ENCODE measurements around the gene LHX6. TPM values are rescaled to one million over a fixed set of nuclear protein-coding genes. Genes with fewer than 3 reads are reported as not detected.
A peak's percentile ranks its signal among the peaks of the same experiment; 100 is the strongest.

LHX6 gene
- total RNA-seq, 1 donor from 2014 or later: 10.8 TPM

GRCh38 chr9:122218071-122218934, 10.5 kb downstream of the LHX6 start:
- intact Hi-C loops (cut with DNase I): no loop called here
- peak; percentile 54 for DNase-seq (ENCODE audit: low spot score)

- intact Hi-C loops (cut with DNase I): no loop called here
- DNase-seq (ENCODE audit: low spot score): no peak
Measured at GRCh38 chr9:122217640-122218039, 11.1 kb downstream of the LHX6 start.

GRCh38 chr9:122216798-122217418, 11.8 kb downstream of the LHX6 start:
- DNase-seq (ENCODE audit: low spot score): peak; percentile 69
- intact Hi-C loops (cut with DNase I): no loop called here

GRCh38 chr9:122216138-122216797, 12.5 kb downstream of the LHX6 start:
- intact Hi-C loops (cut with DNase I): no loop called here
- peak; percentile 51 for DNase-seq (ENCODE audit: low spot score)

GRCh38 chr9:122215663-122216062, 13.1 kb downstream of the LHX6 start:
- intact Hi-C loops (cut with DNase I): no loop called here
- peak; percentile 55 for DNase-seq (ENCODE audit: low spot score)

GRCh38 chr9:122214507-122214906, 14.2 kb downstream of the LHX6 start:
- intact Hi-C loops (cut with DNase I): no loop called here
- no peak for DNase-seq (ENCODE audit: low spot score)

- intact Hi-C loops (cut with DNase I): no loop called here
- peak; percentile 74 for DNase-seq (ENCODE audit: low spot score)
Measured at GRCh38 chr9:122213589-122214413, 15.0 kb downstream of the LHX6 start.

GRCh38 chr9:122213102-122213588, 15.6 kb downstream of the LHX6 start:
- intact Hi-C loops (cut with DNase I): no loop called here
- peak; percentile 20 for DNase-seq (ENCODE audit: low spot score)

- intact Hi-C loops (cut with DNase I): no loop called here
- no peak for DNase-seq (ENCODE audit: low spot score)
Measured at GRCh38 chr9:122212473-122213004, 16.2 kb downstream of the LHX6 start.

GRCh38 chr9:122209451-122209850, 19.3 kb downstream of the LHX6 start:
- no peak for DNase-seq (ENCODE audit: low spot score)
- intact Hi-C loops (cut with DNase I): no loop called here

GRCh38 chr9:122207096-122207495, 21.7 kb downstream of the LHX6 start:
- DNase-seq (ENCODE audit: low spot score): no peak
- intact Hi-C loops (cut with DNase I): no loop called here

- intact Hi-C loops (cut with DNase I): no loop called here
Measured at GRCh38 chr9:122206118-122207046, 22.4 kb downstream of the LHX6 start.

GRCh38 chr9:122205176-122205575, 23.6 kb downstream of the LHX6 start:
- intact Hi-C loops (cut with DNase I): no loop called here
- no peak for DNase-seq (ENCODE audit: low spot score)

More at GRCh38 chr9:122206118-122207046, 22.4 kb downstream of the LHX6 start:
- no peak for DNase-seq (ENCODE audit: low spot score)

GRCh38 chr9:122204491-122204890, 24.3 kb downstream of the LHX6 start:
- intact Hi-C loops (cut with DNase I): no loop called here
- no peak for DNase-seq (ENCODE audit: low spot score)

GRCh38 chr9:122204055-122204454, 24.7 kb downstream of the LHX6 start:
- intact Hi-C loops (cut with DNase I): no loop called here
- no peak for DNase-seq (ENCODE audit: low spot score)

- no peak for DNase-seq (ENCODE audit: low spot score)
- intact Hi-C loops (cut with DNase I): no loop called here
Measured at GRCh38 chr9:122202111-122202510, 26.6 kb downstream of the LHX6 start.

- no peak for DNase-seq (ENCODE audit: low spot score)
- intact Hi-C loops (cut with DNase I): no loop called here
Measured at GRCh38 chr9:122201641-122202040, 27.1 kb downstream of the LHX6 start.

GRCh38 chr9:122200960-122201595, 27.7 kb downstream of the LHX6 start:
- no peak for DNase-seq (ENCODE audit: low spot score)
- intact Hi-C loops (cut with DNase I): no loop called here

Data from cardiac septum (tissue), 1 donor.